Mucosa of rectum (tissue), 2 donors: ENCODE results near the gene CHST13.

Experiments used
- H3K27ac ChIP-seq, 2 donors: one replicate each; pipeline ENCODE4 v1.7.0; 2013; ENCODE audit warnings: inconsistent platforms in 2 of 2, low read depth in 2 of 2, low read length in 2 of 2
- H3K27me3 ChIP-seq, 2 donors: one replicate each; pipeline ENCODE4 v1.7.0; 2013; ENCODE audit warnings: low read length in 2 of 2; ENCODE audit not compliant: control insufficient read depth in 2 of 2, insufficient read depth in 2 of 2
- H3K36me3 ChIP-seq, 2 donors: one replicate each; pipeline ENCODE4 v1.7.0; 2013; ENCODE audit warnings: low read length in 2 of 2; ENCODE audit not compliant: control insufficient read depth in 2 of 2, insufficient read depth in 2 of 2
- H3K4me1 ChIP-seq, 2 donors: one replicate each; pipeline ENCODE4 v1.7.0; 2013; ENCODE audit warnings: low read length in 2 of 2, mild to moderate bottlenecking in 1 of 2; ENCODE audit not compliant: control insufficient read depth in 2 of 2, insufficient read depth in 2 of 2
- H3K4me3 ChIP-seq, 2 donors: one replicate each; pipeline ENCODE4 v1.7.0; 2013; ENCODE audit warnings: low read length in 2 of 2
- H3K9ac ChIP-seq, 2 donors: one replicate each; pipeline ENCODE4 v1.7.0; 2013; ENCODE audit warnings: low read length in 2 of 2, low read depth in 1 of 2, mild to moderate bottlenecking in 1 of 2
- H3K9me3 ChIP-seq, 2 donors: one replicate each; pipeline ENCODE4 v1.7.0; 2013; ENCODE audit warnings: low read length in 2 of 2; ENCODE audit not compliant: control insufficient read depth in 2 of 2
- donor health status: healthy.
- donor health status: Normal muscosa, but diverticular disease.

CHST13 gene

DNA sequence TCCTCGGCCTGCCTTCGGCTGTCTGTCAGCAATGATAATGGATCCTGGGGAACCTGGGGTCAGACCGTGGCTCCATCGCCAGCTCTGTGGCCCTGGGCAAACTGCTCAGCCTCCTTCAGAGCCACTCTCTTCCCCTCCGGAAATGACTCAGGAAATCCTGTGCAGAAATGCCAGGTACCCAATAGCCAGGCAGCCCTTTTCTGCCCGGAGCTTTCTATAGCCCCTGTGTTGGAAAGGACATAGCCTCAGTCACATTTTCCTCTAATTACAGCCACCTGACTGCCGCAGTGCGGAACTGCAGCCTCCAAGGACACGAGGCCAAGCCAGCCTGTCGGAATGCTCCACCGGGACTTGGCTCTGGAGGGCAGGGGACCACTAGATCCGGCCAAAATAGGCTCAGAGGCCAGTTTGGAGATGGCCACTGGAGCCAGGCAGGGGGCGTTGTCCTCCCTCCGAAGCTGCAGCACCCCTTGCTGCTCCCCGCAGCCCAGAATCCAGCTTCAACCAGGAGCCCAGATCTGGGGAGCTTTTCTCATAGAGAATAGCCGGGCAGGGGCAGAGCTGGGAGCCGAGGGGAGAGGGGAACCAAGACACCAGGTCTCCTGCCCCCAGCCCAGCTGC, 36.7 kb upstream of the CHST13 start:
- no peak overlapping the region for H3K27ac ChIP-seq
- H3K4me3 ChIP-seq: no peak overlapping the region
- H3K36me3 ChIP-seq: no peaks in the 10 kb centered on the region
- H3K9me3 ChIP-seq: no peaks in the 10 kb centered on the region
- H3K9ac ChIP-seq: no peak overlapping the region
- H3K4me1 ChIP-seq: no peaks in the 10 kb centered on the region
- peaks cover 0 to 2% of the 10 kb centered on the region in 2 donors for H3K27me3 ChIP-seq

DNA sequence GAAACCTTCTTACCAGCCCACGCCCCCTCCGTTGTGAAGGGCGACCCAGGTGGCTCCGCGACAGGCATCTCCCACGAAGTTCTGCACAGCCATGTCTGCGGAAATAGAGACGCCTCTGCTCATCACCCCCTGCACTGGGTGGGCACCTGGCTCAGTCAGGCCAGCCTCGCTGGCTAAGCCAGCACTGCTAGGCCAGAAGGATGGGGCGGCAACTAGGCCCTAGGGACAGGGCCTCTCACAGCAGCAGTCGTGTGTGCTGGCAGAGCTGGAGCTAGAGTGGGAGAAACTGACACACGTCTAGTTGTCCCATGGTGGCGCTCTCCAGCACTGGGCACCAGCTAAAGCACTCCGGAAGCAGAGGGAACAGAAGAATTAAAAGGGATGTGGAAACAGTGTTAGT, 35.8 kb upstream of the CHST13 start:
- Histone ChIP-seq H3K4me1 (no peaks in the 10 kb centered on the region), H3K27ac (no peak overlapping the region), H3K27me3 (peaks cover 0 to 2% of the 10 kb centered on the region in 2 donors), H3K9me3 (no peaks in the 10 kb centered on the region), H3K9ac (no peak overlapping the region), H3K36me3 (no peaks in the 10 kb centered on the region), H3K4me3 (no peak overlapping the region)

DNA sequence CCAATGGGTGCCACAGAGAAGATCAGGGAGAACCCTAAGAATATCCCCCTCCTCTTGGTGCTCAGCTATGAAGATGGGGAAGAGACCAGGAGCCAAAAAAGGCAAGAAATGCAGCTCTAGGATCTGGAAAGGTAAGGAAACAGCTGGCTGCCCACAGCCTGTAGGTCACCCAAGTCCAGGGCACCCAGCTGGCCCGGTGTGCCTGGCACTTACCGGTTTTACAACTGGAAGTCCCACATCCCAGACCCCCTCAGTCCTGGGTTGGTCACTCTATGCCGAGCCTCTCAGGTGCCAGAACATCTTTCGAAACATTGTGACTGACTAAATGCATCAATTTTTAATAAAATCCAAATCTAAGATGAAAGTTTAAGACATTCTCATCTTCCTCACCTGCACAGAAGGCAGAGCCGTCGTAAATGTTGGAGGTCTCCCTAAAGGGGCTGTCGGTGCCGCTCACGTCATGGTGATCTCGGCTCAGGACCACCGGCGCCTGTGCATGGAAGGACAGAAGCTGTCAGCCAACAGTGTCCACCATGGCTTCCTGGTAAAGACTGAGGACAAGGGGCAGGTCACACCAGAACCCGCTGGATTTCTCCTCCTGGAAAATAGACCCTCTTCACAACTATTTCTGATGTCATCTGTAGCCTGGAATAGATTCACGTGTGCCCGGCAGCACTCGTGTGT, 34.9 kb upstream of the CHST13 start:
- Histone ChIP-seq H3K27me3 (peaks cover 0 to 2% of the 10 kb centered on the region in 2 donors), H3K36me3 (no peaks in the 10 kb centered on the region), H3K9me3 (no peaks in the 10 kb centered on the region), H3K4me3 (no peak overlapping the region), H3K27ac (no peak overlapping the region), H3K4me1 (no peaks in the 10 kb centered on the region), H3K9ac (no peak overlapping the region)

DNA sequence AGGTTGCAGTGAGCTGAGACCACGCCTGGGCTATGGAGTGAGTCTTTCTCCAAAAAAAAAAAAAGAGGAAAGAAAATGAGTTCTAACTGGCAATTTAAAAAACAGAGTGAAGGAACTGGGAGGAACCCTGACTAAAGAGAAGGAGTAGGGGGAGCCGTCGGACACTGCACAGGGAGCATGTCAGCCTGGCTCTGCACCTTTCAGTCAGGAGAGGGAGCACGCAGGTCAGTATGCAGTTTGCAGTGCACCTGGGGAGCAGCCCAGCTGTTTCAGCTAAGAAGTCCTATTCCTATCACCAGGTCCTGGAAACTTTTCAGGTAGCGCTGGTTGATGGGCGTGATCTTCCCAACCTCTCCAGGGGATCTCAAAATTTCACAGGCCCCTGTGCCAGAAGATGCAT, 33.3 kb upstream of the CHST13 start:
- no peak overlapping the region for H3K27ac ChIP-seq
- H3K9me3 ChIP-seq: no peaks in the 10 kb centered on the region
- H3K4me3 ChIP-seq: no peak overlapping the region
- peaks cover 0 to 2% of the 10 kb centered on the region in 2 donors for H3K27me3 ChIP-seq
- no peaks in the 10 kb centered on the region for H3K4me1 ChIP-seq
- H3K9ac ChIP-seq: no peak overlapping the region
- H3K36me3 ChIP-seq: no peaks in the 10 kb centered on the region

DNA sequence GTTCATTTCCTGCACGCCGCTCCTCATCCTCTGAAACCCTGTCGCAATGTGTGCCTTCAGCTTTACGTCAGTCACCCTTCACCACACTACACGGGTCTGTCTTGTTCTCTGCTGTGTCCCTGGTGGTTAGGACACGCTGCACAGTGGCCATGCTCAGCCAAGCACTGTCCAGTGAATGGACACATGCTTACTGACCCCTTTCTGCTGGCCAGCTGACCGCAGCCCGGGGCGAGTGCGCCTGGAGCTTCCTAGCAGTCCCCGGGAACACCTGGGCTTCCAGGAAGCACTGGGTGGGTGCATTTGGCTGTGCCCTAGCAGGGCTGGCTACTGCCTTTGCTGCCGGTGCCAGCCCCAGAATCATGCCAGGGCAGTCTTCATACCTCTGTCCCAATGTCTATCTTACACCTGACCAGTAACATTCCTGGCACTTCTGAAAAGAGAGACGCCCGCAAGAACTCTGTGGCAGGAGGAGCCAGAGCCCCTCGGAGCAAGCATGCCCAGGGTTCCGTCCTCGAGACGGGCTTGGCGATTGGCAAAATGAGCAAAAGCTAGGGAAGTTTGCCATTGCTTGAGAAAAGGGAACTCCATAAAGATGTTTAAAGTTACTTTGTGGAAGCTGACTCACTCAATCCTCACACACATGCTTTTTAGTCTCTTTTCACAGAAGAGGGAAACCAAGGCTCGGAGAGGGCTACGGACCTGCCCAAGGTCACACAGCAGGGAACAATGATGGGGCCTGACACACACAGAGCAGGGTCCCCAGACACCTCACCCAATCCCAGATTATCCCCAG, 32.5 kb upstream of the CHST13 start:
- Histone ChIP-seq H3K9ac (no peak overlapping the region), H3K4me1 (no peaks in the 10 kb centered on the region), H3K27me3 (peaks cover 0 to 2% of the 10 kb centered on the region in 2 donors), H3K9me3 (no peaks in the 10 kb centered on the region), H3K4me3 (no peak overlapping the region), H3K36me3 (no peaks in the 10 kb centered on the region), H3K27ac (no peak overlapping the region)

DNA sequence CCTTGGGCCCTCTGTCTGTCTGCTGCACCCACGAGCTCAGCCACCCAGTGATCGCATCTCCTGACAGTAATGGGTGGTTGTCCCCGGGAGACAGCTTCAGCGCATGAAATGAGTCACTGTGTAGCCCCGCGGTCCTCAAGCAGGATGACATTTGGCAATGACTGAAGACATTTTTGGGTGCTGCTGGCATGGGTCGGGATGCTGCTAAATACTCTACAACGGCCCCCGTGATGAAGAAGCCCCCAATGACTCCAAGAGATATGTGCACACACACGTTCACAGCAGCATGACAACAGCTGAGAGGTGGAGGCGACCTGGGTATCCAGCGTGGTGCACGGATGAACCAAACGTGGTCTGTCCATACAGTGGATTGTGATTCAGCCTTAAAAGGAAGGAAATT, 30.9 kb upstream of the CHST13 start:
- no peak overlapping the region for H3K9ac ChIP-seq
- H3K27me3 ChIP-seq: peaks cover 0 to 2% of the 10 kb centered on the region in 2 donors
- H3K36me3 ChIP-seq: no peaks in the 10 kb centered on the region
- H3K4me3 ChIP-seq: no peak overlapping the region
- H3K9me3 ChIP-seq: no peaks in the 10 kb centered on the region
- H3K4me1 ChIP-seq: no peaks in the 10 kb centered on the region
- H3K27ac ChIP-seq: no peak overlapping the region

DNA sequence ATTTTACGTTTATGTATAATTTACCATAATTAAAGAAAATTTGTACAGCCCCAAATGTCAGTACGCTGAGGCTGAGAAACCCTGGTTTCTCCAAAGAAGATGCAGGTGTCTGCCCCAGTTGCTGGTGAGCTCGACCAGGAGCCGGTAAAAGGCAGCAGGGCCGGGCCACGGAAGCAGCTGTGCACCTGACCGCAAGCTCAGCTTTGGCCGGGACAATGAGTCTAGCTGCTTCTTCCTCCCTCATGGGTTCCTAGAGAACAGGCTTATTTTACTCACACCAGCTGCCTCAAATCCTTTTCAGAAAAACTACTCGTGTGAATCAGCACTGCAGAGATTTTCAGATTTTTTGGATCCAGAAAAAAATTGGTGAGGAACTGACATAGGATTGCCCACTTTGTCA, 30.2 kb upstream of the CHST13 start:
- no peaks in the 10 kb centered on the region for H3K9me3 ChIP-seq
- no peaks in the 10 kb centered on the region for H3K4me1 ChIP-seq
- H3K36me3 ChIP-seq: no peaks in the 10 kb centered on the region
- H3K4me3 ChIP-seq: no peak overlapping the region
- H3K9ac ChIP-seq: no peak overlapping the region
- peaks cover 0 to under 1% of the 10 kb centered on the region in 2 donors for H3K27me3 ChIP-seq
- no peak overlapping the region for H3K27ac ChIP-seq

DNA sequence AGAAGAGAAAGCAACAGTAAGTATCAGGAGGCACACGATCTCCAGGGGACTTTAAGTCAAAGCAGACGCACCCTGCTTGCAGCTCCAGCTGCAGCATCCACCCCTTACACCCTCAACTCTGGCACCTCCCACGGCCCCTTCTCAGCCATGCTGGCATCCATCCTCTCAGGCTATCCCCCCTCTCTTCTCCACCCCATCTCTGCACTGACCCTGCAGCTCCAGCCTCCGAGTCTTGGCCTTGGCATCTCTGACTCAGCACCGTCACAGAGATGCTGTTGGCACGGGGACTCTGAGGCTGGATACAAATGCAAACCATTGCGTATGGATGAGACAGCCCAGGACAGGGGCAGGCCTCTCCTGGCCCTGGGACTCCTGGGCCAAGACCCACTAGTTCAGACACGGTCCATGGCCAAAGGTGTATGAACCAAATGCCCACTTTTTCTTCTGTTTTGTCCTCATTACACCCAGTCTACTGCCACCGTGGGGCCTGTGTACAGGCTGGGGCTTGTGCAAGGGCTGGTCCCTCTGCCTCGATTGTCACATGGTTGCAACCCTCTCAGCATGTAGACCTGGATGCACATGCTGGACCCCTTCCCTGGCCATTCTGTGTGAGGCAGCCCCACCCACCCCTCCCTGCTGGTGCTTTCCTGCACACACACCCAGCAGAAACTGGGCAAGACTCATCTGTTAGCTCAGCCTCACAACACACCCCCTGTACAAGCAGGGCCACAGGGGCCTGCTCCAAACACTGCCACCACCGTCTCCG, 29.6 kb upstream of the CHST13 start:
- no peak overlapping the region for H3K9ac ChIP-seq
- H3K36me3 ChIP-seq: no peaks in the 10 kb centered on the region
- H3K4me1 ChIP-seq: no peaks in the 10 kb centered on the region
- no peaks in the 10 kb centered on the region for H3K9me3 ChIP-seq
- no peak overlapping the region for H3K4me3 ChIP-seq
- no peak overlapping the region for H3K27ac ChIP-seq
- H3K27me3 ChIP-seq: no peaks in the 10 kb centered on the region

DNA sequence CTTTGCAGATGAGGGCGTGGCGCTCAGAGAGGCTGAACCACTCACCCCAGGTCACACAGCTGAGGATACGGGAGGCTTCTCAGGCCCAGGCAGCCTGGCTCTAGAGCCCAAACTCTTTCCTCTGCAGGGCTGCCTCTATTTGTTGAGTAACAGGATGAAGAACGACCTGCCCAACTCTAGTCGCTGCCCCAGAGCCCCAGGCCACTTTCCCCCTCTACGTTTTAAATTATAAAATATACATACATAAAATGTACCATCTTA, 29.1 kb upstream of the CHST13 start:
- Histone ChIP-seq H3K9me3 (no peaks in the 10 kb centered on the region), H3K27me3 (no peaks in the 10 kb centered on the region), H3K9ac (no peak overlapping the region), H3K4me1 (no peaks in the 10 kb centered on the region), H3K36me3 (no peaks in the 10 kb centered on the region), H3K4me3 (no peak overlapping the region), H3K27ac (no peak overlapping the region)

DNA sequence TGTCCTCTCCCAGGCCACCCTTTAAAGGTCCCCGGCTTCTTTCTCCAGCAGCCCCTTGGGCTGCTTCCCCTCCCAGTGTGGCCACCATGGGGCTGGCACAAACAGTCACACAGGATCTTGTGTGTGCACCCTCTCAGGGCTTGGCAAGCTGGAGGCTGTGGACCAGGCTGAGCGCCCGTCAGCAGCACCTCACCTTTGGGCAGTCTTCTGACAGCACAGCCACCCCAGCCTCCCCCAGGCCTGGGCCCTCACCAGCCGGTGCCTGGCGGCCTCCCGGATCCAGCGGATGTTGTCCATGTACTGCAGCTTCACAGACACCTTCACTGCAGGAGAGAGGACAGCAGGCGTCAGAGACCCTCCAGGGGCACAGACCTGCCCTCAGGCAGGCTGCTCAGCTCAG, 28.2 kb upstream of the CHST13 start:
- no peak overlapping the region for H3K27ac ChIP-seq
- no peaks in the 10 kb centered on the region for H3K9me3 ChIP-seq
- H3K4me3 ChIP-seq: no peak overlapping the region
- H3K4me1 ChIP-seq: no peaks in the 10 kb centered on the region
- no peaks in the 10 kb centered on the region for H3K36me3 ChIP-seq
- H3K27me3 ChIP-seq: no peaks in the 10 kb centered on the region
- no peak overlapping the region for H3K9ac ChIP-seq
